GM12865 (cell line): ENCODE data around the gene SLC41A2.

ENCODE experiments used
- DNase-seq: peaks from one replicate; pipeline ENCODE4 v3.0.0; 2010; ENCODE audit warnings: low read depth
- H3K4me3 ChIP-seq: 2 replicates; pipeline ENCODE4 v1.5.1; 2011; ENCODE audit warnings: mild to moderate bottlenecking, low read depth, low read length, control low read depth
- TF ChIP-seq, protein P1 (sequence below): IDR thresholded peaks from 2 replicates; pipeline ENCODE4 v1.5.1; 2011; ENCODE audit warnings: low read length, control low read depth, low read depth, inconsistent platforms; ENCODE audit not compliant: insufficient read depth; ENCODE audit errors: missing control alignments

Gene SLC41A2

GRCh38 chr12:104911942-104912341 is 46.1 kb downstream of the SLC41A2 start:
- DNase-seq, result no peak
- TF ChIP-seq, protein P1, sequence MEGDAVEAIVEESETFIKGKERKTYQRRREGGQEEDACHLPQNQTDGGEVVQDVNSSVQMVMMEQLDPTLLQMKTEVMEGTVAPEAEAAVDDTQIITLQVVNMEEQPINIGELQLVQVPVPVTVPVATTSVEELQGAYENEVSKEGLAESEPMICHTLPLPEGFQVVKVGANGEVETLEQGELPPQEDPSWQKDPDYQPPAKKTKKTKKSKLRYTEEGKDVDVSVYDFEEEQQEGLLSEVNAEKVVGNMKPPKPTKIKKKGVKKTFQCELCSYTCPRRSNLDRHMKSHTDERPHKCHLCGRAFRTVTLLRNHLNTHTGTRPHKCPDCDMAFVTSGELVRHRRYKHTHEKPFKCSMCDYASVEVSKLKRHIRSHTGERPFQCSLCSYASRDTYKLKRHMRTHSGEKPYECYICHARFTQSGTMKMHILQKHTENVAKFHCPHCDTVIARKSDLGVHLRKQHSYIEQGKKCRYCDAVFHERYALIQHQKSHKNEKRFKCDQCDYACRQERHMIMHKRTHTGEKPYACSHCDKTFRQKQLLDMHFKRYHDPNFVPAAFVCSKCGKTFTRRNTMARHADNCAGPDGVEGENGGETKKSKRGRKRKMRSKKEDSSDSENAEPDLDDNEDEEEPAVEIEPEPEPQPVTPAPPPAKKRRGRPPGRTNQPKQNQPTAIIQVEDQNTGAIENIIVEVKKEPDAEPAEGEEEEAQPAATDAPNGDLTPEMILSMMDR, result no peak
- no peak overlapping the region for H3K4me3 ChIP-seq

DNA sequence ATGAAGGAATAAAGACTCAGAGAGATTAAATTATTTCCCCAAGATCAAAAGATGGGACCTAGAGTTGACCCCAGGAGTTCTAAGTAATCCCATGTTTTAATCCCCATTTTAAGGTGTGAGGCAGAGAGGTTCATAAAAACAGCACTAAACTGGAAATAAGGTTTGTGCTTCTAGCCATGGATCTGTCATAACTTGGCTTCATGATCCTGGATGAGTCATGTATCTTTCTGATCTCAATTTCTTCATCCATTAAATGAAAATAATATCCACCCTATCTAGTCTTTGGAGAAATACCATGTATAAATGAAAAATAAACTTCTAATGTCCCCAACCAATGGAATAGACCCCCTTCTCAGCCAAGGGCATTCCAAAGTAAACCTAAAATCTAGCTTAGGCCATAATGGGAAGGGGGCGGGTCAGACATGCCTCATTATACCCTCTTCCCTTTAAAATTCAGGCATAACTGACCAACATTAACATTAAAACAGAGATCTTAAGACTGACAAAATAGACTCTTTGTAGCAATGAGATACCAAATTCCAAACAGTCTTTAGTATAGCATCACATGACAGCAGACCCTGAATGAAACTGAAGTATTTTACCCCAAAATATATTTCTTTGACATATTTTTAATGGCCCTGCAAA is 47.8 kb downstream of the SLC41A2 start:
- no peak overlapping the region for H3K4me3 ChIP-seq
- TF ChIP-seq, protein P1, result no peak
- DNase-seq, result no peak

DNA sequence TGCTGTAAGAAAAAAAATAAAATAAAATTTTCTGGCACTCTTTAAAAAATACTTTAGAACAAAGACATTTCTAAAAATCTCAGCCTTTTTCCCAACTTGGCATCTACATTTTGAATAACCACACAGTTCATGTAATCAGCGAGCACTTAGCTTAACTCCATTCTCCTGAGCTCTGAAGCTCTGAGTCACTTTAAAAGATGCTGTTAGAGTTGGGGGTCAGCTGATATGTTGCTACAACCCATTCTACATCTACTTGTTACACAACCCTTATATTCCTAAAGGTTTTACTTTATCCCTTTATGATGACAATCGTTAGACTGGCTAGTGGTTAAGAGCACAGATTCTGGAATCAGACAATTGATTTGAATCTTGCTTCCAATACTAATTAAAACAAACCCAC is 48.3 kb downstream of the SLC41A2 start:
- TF ChIP-seq, protein P1, result no peak
- H3K4me3 ChIP-seq, result no peak overlapping the region
- DNase-seq, result no peak
